GM19023 (cell line): ENCODE measurements around the gene ATF6B.
"Not testable (repeated sequence)": the region's sequence is repeated elsewhere in the genome, so short reads cannot be mapped to it uniquely, and the experiment has no call there.

Experiments used
- ATAC-seq: cut with Tn5 transposase; IDR thresholded peaks from one replicate; pipeline ENCODE4 v1.9.1; 2021; ENCODE audit warnings: mild to moderate bottlenecking, moderate library complexity; ENCODE audit not compliant: unreplicated experiment

ATF6B gene

GRCh38 chr6:32108727-32109113 lies 19.3 kb downstream of the ATF6B start:
- no peak for ATAC-seq

- ATAC-seq: no peak
Measured at GRCh38 chr6:32108094-32108627, 19.9 kb downstream of the ATF6B start.

- no peak for ATAC-seq
Measured at GRCh38 chr6:32107406-32107805, 20.6 kb downstream of the ATF6B start.

- ATAC-seq: no peak
Measured at GRCh38 chr6:32105433-32105832, 22.6 kb downstream of the ATF6B start.

GRCh38 chr6:32102255-32102654 lies 25.8 kb downstream of the ATF6B start:
- no peak for ATAC-seq

- not testable (repeated sequence) for ATAC-seq
Measured at GRCh38 chr6:32100251-32100650, 27.8 kb downstream of the ATF6B start.

- ATAC-seq: no peak
Measured at GRCh38 chr6:32097364-32097763, 30.7 kb downstream of the ATF6B start.

- no peak for ATAC-seq
Measured at GRCh38 chr6:32096394-32097258, 31.4 kb downstream of the ATF6B start.

GRCh38 chr6:32096087-32096393 lies 32.0 kb downstream of the ATF6B start:
- ATAC-seq: no peak

GRCh38 chr6:32095338-32096086 lies 32.5 kb downstream of the ATF6B start:
- ATAC-seq: no peak

GRCh38 chr6:32092760-32093497 lies 35.1 kb downstream of the ATF6B start:
- ATAC-seq: no peak

- ATAC-seq: no peak
Measured at GRCh38 chr6:32089082-32089828, 38.8 kb downstream of the ATF6B start.

GRCh38 chr6:32088487-32089049 lies 39.5 kb downstream of the ATF6B start:
- ATAC-seq: no peak

- ATAC-seq: peak; percentile 28
Measured at GRCh38 chr6:32087574-32088486, 40.2 kb downstream of the ATF6B start.

- peak; percentile 51 for ATAC-seq
Measured at GRCh38 chr6:32086661-32087573, 41.1 kb downstream of the ATF6B start.

- ATAC-seq: no peak
Measured at GRCh38 chr6:32085759-32086459, 42.1 kb downstream of the ATF6B start.

GRCh38 chr6:32084780-32085179 lies 43.3 kb downstream of the ATF6B start:
- no peak for ATAC-seq
